Keratinocyte (primary cell): ENCODE data around the gene HKDC1. TPM values are rescaled to one million over a fixed set of nuclear protein-coding genes. Genes with fewer than 3 reads are reported as not detected.

ENCODE experiments used
- DNase-seq: peaks from one replicate; pipeline ENCODE4 v3.0.0-alpha.2; 2011; ENCODE audit warnings: low read depth, missing footprints, low spot score
- FAIRE-seq: peaks from 2 replicates; lab custom pipeline; 2011; peaks lifted over from hg19 to GRCh38; lab: Jason Lieb, UNC
- H2AFZ ChIP-seq: 2 replicates; pipeline ENCODE4 v1.6.0; 2012; ENCODE audit warnings: low read length, control low read depth, inconsistent platforms; ENCODE audit not compliant: control insufficient read depth
- H3K27ac ChIP-seq: 2 replicates; pipeline ENCODE4 v1.5.1; 2011; ENCODE audit warnings: low read length; ENCODE audit not compliant: control insufficient read depth, insufficient read depth
- H3K27me3 ChIP-seq: 3 replicates; pipeline ENCODE4 v1.6.0; 2011; ENCODE audit warnings: low read length; ENCODE audit not compliant: control insufficient read depth, insufficient read depth; ENCODE audit errors: extremely low read depth
- H3K36me3 ChIP-seq, 2 experiments: 2 replicates in 1 of 2; 3 replicates in 1 of 2; pipeline ENCODE4 v1.5.1; 2011; ENCODE audit warnings: low read length in 2 of 2, mild to moderate bottlenecking in 1 of 2; ENCODE audit not compliant: control insufficient read depth in 2 of 2, insufficient read depth in 2 of 2; ENCODE audit errors: extremely low read depth in 1 of 2
- H3K4me1 ChIP-seq: 3 replicates; pipeline ENCODE4 v1.5.1; 2011; ENCODE audit warnings: low read length; ENCODE audit not compliant: control insufficient read depth, insufficient read depth; ENCODE audit errors: extremely low read depth
- H3K4me2 ChIP-seq: 3 replicates; pipeline ENCODE4 v1.6.0; 2011; ENCODE audit warnings: low read depth, low read length; ENCODE audit not compliant: control insufficient read depth, insufficient read depth; ENCODE audit errors: extremely low read depth
- H3K4me3 ChIP-seq, 3 experiments: fragments of 200-600 bp in 1 of 3; sonication (generic) in 1 of 3; 2 replicates in 2 of 3; 3 replicates in 1 of 3; pipeline ENCODE4 v1.5.1; 2011 to 2016; ENCODE audit warnings: low read length in 3 of 3, mild to moderate bottlenecking in 3 of 3, control low read depth in 2 of 3, inconsistent platforms in 1 of 3, low read depth in 1 of 3, mixed read lengths in 1 of 3, mixed run types in 1 of 3, moderate library complexity in 1 of 3; ENCODE audit not compliant: control insufficient read depth in 2 of 3, insufficient read depth in 2 of 3; ENCODE audit errors: extremely low read depth in 1 of 3
- H3K79me2 ChIP-seq: 2 replicates; pipeline ENCODE4 v1.6.0; 2012; ENCODE audit warnings: low read length; ENCODE audit not compliant: control insufficient read depth, insufficient read depth
- H3K9ac ChIP-seq: 3 replicates; pipeline ENCODE4 v1.6.0; 2011; ENCODE audit warnings: low read length; ENCODE audit not compliant: control insufficient read depth, insufficient read depth; ENCODE audit errors: extremely low read depth
- H3K9me1 ChIP-seq: 3 replicates; pipeline ENCODE4 v1.6.0; 2011; ENCODE audit warnings: low read length; ENCODE audit not compliant: control insufficient read depth, insufficient read depth; ENCODE audit errors: extremely low read depth
- H3K9me3 ChIP-seq: 2 replicates; pipeline ENCODE4 v1.5.1; 2012; ENCODE audit warnings: low read depth, low read length; ENCODE audit not compliant: control insufficient read depth
- H4K20me1 ChIP-seq: 3 replicates; pipeline ENCODE4 v1.6.0; 2011; ENCODE audit warnings: low read length; ENCODE audit not compliant: control insufficient read depth, insufficient read depth; ENCODE audit errors: extremely low read depth
- CTCF ChIP-seq, 3 experiments: IDR thresholded peaks in 1 of 3; conservative IDR thresholded peaks in 1 of 3; optimal IDR thresholded peaks in 1 of 3; 2 replicates in 2 of 3; 3 replicates in 1 of 3; pipeline versions ENCODE3 to v1.5.1; 2011; ENCODE audit warnings: low read length in 3 of 3, mild to moderate bottlenecking in 3 of 3, moderate library complexity in 2 of 3, control low read depth in 1 of 3, inconsistent platforms in 1 of 3; ENCODE audit not compliant: insufficient read depth in 2 of 3; ENCODE audit errors: extremely low read depth in 1 of 3
- EZH2 ChIP-seq: IDR thresholded peaks from one replicate; pipeline ENCODE4 v1.6.1; 2012; ENCODE audit warnings: inconsistent platforms, mild to moderate bottlenecking, low read length, moderate library complexity
- dilution Hi-C: fragments of 300-500 bp; cut with MboI; formaldehyde crosslinking; loops from one replicate; pipeline ENCODE4 v1.7.0; 2020; ENCODE audit warnings: low sequenced_read_pairs; ENCODE audit not compliant: extremely low pct_ligation_motif_present
- polyA plus RNA-seq, 5 experiments: library from polyadenylated mRNA; depleted of rRNA in 3 of 5; stranded (reverse) in 3 of 5; stranded (forward) in 1 of 5; unstranded in 1 of 5; fragments of >200 nt; gene quantifications; 1 replicate in 1 of 5; 2 replicates in 3 of 5; 3 replicates in 1 of 5; pipeline versions ENCODE4 v1.2.1 to v1.2.3, GENCODE V29; 2011 to 2012; ENCODE audit warnings: missing spikeins in 2 of 5, low read depth in 1 of 5, low replicate concordance in 1 of 5

HKDC1 gene
- polyA plus RNA-seq, 1 donor (not counting 4 experiments of a cell fraction or from before 2014, with no cell fraction given) = 0.33 TPM

GRCh38 chr10:69254877-69255276 lies 34.7 kb downstream of the HKDC1 start:
- Histone ChIP-seq H3K9me3 (no peaks in the 10 kb centered on the region), H3K9ac (no peak overlapping the region), H3K79me2 (no peaks in the 10 kb centered on the region), H3K9me1 (no peaks in the 10 kb centered on the region), H3K27me3 (no peaks in the 10 kb centered on the region), H3K4me3 (no peak overlapping the region), H3K27ac (no peak overlapping the region), H4K20me1 (no peaks in the 10 kb centered on the region), H3K4me1 (no peaks in the 10 kb centered on the region), H3K4me2 (no peak overlapping the region), H2AFZ (no peak overlapping the region), H3K36me3 (no peaks in the 10 kb centered on the region)
- DNase-seq (no peak), FAIRE-seq (no peak)
- TF ChIP-seq CTCF (optimal IDR thresholded peaks at IDR 0.05 in 1 of 3, IDR thresholded peaks at IDR 0.05 in 1 of 3, conservative IDR thresholded peaks at IDR 0.05 in 1 of 3; ENCODE audit: extremely low read depth in 1 of 3, insufficient read depth in 2 of 3, low read length in 3 of 3) (no peak), EZH2 (no peak)
- dilution Hi-C loops = no loop called here

- Histone ChIP-seq H3K27ac (no peak overlapping the region), H3K27me3 (no peaks in the 10 kb centered on the region), H3K9me1 (no peaks in the 10 kb centered on the region), H3K4me2 (no peak overlapping the region), H3K79me2 (no peaks in the 10 kb centered on the region), H3K4me1 (no peaks in the 10 kb centered on the region), H3K9me3 (no peaks in the 10 kb centered on the region), H2AFZ (no peak overlapping the region), H3K36me3 (no peaks in the 10 kb centered on the region), H3K9ac (no peak overlapping the region), H4K20me1 (no peaks in the 10 kb centered on the region), H3K4me3 (no peak overlapping the region)
- no peak for DNase-seq
- TF ChIP-seq EZH2 = no peak
- TF ChIP-seq CTCF (optimal IDR thresholded peaks at IDR 0.05 in 1 of 3, IDR thresholded peaks at IDR 0.05 in 1 of 3, conservative IDR thresholded peaks at IDR 0.05 in 1 of 3; ENCODE audit: extremely low read depth in 1 of 3, insufficient read depth in 2 of 3, low read length in 3 of 3) = no peak
- dilution Hi-C loops = no loop called here
- FAIRE-seq = no peak
Observed at GRCh38 chr10:69259547-69260243, 39.6 kb downstream of the HKDC1 start.
